Ovary (tissue), 9 donors: ENCODE results near the gene SLA2. TPM values are rescaled to one million over a fixed set of nuclear protein-coding genes. Genes with fewer than 3 reads are reported as not detected.

Experiments used
- DNase-seq, 5 donors: peaks; one replicate each; pipeline ENCODE4 v3.0.0-alpha.2; 2019 to 2020
- H3K27ac ChIP-seq, 2 donors: fragments of 200-600 bp; one replicate each; pipeline versions ENCODE4 v1.5.1 to v1.8.0; 2019 to 2022
- H3K27me3 ChIP-seq: fragments of 200-600 bp; one replicate; pipeline ENCODE4 v1.8.0; 2022
- H3K36me3 ChIP-seq: fragments of 200-600 bp; sonication (generic); one replicate; pipeline ENCODE4 v1.5.1; 2019
- H3K4me1 ChIP-seq: one replicate; pipeline ENCODE4 v1.8.1; 2013; ENCODE audit warnings: mild to moderate bottlenecking, moderate library complexity; ENCODE audit not compliant: insufficient read depth
- H3K4me3 ChIP-seq: fragments of 200-600 bp; sonication (generic); one replicate; pipeline ENCODE4 v1.5.1; 2017
- H3K9me3 ChIP-seq, 2 donors: fragments of 200-600 bp in 1 of 2; sonication (generic) in 1 of 2; one replicate each; pipeline versions ENCODE4 v1.5.1 to v1.8.1; 2013 to 2019; ENCODE audit warnings: mild to moderate bottlenecking in 1 of 2, moderate library complexity in 1 of 2
- EP300 ChIP-seq: sonication (generic); formaldehyde crosslinking; IDR thresholded peaks from one replicate; pipeline ENCODE4 v1.6.1; 2017; ENCODE audit warnings: antibody characterized with exemption
- POLR2A ChIP-seq: fragments of 450-650 bp; IDR thresholded peaks from one replicate; pipeline ENCODE4 v1.6.1; 2017; ENCODE audit warnings: antibody characterized with exemption, mild to moderate bottlenecking, moderate library complexity
- WGBS, 3 donors: extraction: QIAGEN DNeasy Blood & Tissue Kit in 1 of 3; methylation state at CpG; one replicate each; pipeline versions ENCODE4 v1.1.5 to v1.1.7; 2013 to 2017; 5-methylcytosine and 5-hydroxymethylcytosine counted together
- intact Hi-C, 4 donors: fragments of 100-400 bp; cut with DNase I; formaldehyde crosslinking; loops; one replicate each; pipeline versions ENCODE4 v1.11.0 to v1.15.1; 2022 to 2023
- polyA plus RNA-seq, 2 donors: library from polyadenylated mRNA; stranded (reverse); fragments of 200-250 nt in 1 of 2; fragments of 350-450 nt in 1 of 2; fragmentation: Illumina TruSeq in 1 of 2; extraction: RNeasy Lipid Tissue Mini Kit (QIAGEN cat#74804) in 1 of 2; gene quantifications; one replicate each; pipeline ENCODE4 v1.2.3, GENCODE V29; 2013 to 2014
- total RNA-seq, 7 donors: library from RNA; depleted of rRNA in 2 of 7; stranded (reverse); fragments of >200 nt in 2 of 7; fragmentation: NEBNext Ultra II Directional in 3 of 7; extraction: Animal tissue kit (Norgen Biotek cat#: 25700) in 3 of 7; gene quantifications; one replicate each; pipeline versions ENCODE4 v1.1.0 to v1.2.4, GENCODE V29; 2016 to 2023
- TF ChIP-seq, protein P1 (sequence below), 3 donors: fragments of 450-650 bp in 2 of 3; fragments of 200-600 bp in 1 of 3; IDR thresholded peaks; one replicate each; pipeline versions ENCODE4 v1.5.1 to v1.8.0; 2016 to 2022; ENCODE audit warnings: antibody characterized with exemption in 3 of 3, mild to moderate bottlenecking in 1 of 3
- donor health status: DM: no; HTN: no; CAD: no; lungs with moderate emphysema.
- donor health status: DM: no; HTN: no; CAD: no.
- donor health status: Bipolar disorder and iron deficiency.
- donor health status: DM: yes; HTN: yes; CAD: no.
- donor health status: DM: no; HTN: no; CAD: no.
- donor health status: DM: yes; HTN: yes; CAD: no.

The SLA2 gene
- total and polyA plus RNA-seq, 9 donors, result 0.10 to 1.1 (median 0.29) TPM; not detected in 1

DNA sequence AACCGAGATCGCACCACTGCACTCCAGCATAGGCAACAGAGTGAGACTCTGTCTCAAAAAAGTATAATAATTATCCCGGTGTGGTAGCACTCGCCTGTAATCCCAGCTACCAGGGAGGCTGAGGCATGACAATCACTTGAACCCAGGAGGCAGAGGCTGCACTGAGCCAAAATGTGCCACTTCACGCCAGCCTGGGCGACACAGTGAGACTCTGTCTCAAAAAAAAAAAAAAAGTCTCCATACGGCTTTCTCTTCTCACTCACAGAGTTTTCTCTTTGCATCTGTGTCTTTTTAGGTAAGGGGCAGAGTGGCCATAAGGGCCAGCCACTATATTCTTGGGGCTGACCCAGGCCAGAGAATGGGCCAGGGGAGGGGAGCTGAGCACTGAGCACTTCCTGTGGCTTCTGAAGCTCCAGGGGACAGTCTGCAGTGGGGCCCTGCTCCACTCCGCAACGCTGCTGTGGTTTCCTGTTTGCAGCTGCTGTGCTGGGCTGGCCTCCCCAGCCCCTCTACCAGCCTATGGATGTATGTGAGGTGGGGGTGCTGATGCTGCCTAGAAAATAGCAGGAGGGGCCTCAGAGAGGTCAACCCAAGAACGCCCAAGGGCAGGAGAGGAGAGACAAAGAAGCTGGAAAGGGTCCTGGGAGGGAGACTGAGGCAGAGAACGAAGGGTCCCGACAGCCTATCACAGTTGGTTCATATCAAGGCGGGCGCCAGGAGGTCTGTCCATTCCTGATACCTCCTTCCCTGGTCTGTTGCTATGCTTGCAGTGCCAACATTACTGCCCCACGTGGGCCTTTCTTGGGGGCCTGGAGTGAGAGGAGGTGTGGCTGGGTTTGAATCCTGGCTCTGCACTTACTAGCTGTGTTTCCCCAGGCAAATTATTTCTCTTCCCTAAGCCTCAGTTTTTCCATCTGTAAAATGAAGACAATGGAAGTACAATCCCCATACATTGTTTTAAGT, 16.0 kb downstream of the SLA2 start:
- no peak for DNase-seq

DNA sequence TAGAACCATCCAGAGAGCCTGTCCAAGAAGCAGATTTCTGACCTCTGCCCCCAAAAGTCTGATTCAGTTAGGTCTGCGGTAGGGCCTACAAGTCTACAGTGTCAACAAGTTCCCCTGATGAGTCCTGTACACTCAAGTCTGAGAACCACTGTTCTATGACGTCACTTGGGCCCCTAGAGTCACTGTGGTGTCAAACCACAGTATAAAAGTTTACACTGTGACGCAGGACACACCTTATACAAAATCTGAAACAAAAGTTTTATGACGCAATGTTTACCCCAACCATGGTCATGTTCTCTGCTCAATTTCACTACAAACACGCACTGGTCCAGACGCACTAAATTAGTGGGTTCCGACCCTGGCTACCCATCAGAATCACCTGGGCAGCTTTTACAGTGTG, 17.9 kb downstream of the SLA2 start:
- 92 to 94% (median 94%) methylated on average over 7 of the region's 7 CpGs for WGBS, 3 donors
- H3K9me3 ChIP-seq, result no peaks in the 10 kb centered on the region
- no peak overlapping the region for H3K27ac ChIP-seq
- no peaks in the 10 kb centered on the region for H3K27me3 ChIP-seq
- no peaks in the 10 kb centered on the region for H3K36me3 ChIP-seq
- no peak overlapping the region for H3K4me3 ChIP-seq
- DNase-seq, result no peak
- intact Hi-C loops, result no loop called here
- TF ChIP-seq, protein P1, sequence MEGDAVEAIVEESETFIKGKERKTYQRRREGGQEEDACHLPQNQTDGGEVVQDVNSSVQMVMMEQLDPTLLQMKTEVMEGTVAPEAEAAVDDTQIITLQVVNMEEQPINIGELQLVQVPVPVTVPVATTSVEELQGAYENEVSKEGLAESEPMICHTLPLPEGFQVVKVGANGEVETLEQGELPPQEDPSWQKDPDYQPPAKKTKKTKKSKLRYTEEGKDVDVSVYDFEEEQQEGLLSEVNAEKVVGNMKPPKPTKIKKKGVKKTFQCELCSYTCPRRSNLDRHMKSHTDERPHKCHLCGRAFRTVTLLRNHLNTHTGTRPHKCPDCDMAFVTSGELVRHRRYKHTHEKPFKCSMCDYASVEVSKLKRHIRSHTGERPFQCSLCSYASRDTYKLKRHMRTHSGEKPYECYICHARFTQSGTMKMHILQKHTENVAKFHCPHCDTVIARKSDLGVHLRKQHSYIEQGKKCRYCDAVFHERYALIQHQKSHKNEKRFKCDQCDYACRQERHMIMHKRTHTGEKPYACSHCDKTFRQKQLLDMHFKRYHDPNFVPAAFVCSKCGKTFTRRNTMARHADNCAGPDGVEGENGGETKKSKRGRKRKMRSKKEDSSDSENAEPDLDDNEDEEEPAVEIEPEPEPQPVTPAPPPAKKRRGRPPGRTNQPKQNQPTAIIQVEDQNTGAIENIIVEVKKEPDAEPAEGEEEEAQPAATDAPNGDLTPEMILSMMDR (IDR thresholded peaks at IDR 0.05), result no peak
- no peak for TF ChIP-seq POLR2A
- no peak for TF ChIP-seq EP300
- no peaks in the 10 kb centered on the region for H3K4me1 ChIP-seq

More for the DNA sequence above, 16.0 kb downstream of the SLA2 start:
- H3K9me3 ChIP-seq, result no peaks in the 10 kb centered on the region
- intact Hi-C loops, result no loop called here
- H3K27ac ChIP-seq, result no peak overlapping the region
- TF ChIP-seq, protein P1 (IDR thresholded peaks at IDR 0.05), result no peak
- TF ChIP-seq POLR2A (no peak), EP300 (no peak)
- H3K36me3 ChIP-seq, result no peaks in the 10 kb centered on the region
- H3K4me1 ChIP-seq, result no peaks in the 10 kb centered on the region
- H3K4me3 ChIP-seq, result no peak overlapping the region
- H3K27me3 ChIP-seq, result no peaks in the 10 kb centered on the region
- 81 to 85% (median 82%) methylated on average over 15 of the region's 15 CpGs for WGBS, 3 donors

- H3K27ac ChIP-seq, result no peak overlapping the region
- TF ChIP-seq, protein P1 (IDR thresholded peaks at IDR 0.05), result no peak
- no peak for TF ChIP-seq EP300
- no peak for TF ChIP-seq POLR2A
- intact Hi-C loops, result no loop called here
- H3K36me3 ChIP-seq, result no peaks in the 10 kb centered on the region
- no peak for DNase-seq
- 64 to 80% (median 68%) methylated on average over 2 of the region's 2 CpGs for WGBS, 3 donors
- no peaks in the 10 kb centered on the region for H3K9me3 ChIP-seq
- no peaks in the 10 kb centered on the region for H3K4me1 ChIP-seq
- H3K27me3 ChIP-seq, result no peaks in the 10 kb centered on the region
- H3K4me3 ChIP-seq, result no peak overlapping the region
Measured at GRCh38 chr20:36624944-36625324, 21.1 kb downstream of the SLA2 start.

DNA sequence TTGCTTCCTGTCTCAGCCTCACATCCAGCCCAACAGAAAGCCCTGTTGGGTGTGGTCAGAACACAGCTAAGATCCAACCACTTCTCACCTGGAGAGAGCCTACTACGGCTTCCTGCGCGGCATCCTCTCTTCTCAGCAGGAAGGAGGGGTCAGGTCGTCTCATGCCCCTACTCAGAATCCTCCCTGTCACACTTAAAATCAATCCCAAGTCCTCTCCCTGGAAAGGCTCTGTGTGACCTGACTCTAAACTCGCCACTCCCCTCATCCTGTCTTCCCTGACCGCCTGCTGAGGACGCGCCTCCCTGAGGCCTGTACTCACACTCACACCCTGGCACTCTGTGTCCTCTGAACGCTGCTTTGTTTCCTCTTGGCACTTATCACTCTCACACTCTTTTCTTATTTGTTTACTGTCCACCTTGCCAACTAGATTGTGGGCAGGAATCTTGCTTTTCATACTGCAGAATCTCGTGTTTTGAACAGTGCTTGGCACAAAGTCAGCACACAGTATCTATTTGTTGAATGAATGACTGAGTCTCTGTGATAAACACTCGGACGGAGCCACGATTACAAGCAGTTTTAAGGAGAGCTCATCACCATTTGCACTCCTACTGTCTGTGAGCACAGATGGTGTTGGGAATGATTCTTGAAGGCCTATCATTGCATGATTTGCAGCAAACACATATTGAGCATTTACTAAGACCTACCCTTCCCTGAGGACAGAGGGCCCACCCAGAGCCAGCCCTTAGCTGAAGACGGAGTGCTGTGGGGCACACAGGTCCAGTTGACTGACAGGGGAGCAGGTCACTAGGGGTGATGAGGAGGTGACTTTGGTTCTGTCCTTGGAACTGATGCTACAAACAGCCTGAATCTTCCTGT, 21.7 kb downstream of the SLA2 start:
- Histone ChIP-seq H3K4me1 (no peaks in the 10 kb centered on the region), H3K9me3 (no peaks in the 10 kb centered on the region), H3K27ac (no peak overlapping the region), H3K27me3 (no peaks in the 10 kb centered on the region), H3K36me3 (no peaks in the 10 kb centered on the region), H3K4me3 (no peak overlapping the region)
- DNase-seq, result no peak
- WGBS, 3 donors, result 37 to 44% (median 38%) methylated on average over 14 of the region's 14 CpGs
- no peak for TF ChIP-seq POLR2A
- TF ChIP-seq, protein P1 (IDR thresholded peaks at IDR 0.05), result no peak
- TF ChIP-seq EP300, result no peak
- intact Hi-C loops, result no loop called here
